ENCODE measurements around the gene PHYKPL.

Gene PHYKPL

DNA sequence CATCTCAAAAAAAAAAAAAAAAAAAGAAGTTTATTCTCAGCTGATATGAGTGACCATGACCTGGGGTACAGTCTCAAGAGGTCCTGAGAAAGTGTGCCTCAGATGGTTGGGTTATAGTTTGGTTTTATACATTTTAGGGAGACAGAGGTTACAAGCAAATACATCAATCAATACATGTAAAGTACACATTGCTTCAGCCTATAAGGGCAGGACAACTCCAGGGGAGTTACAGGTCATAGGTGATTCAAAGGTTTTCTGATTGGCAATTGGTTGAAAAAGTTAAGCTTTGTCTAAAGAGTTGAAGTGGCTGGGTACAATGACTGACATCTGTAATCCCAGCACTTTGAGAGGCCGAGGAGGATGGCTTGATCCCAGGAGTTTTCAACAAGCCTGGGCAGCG is 43.2 kb downstream of the PHYKPL start:
- TF ChIP-seq SIN3A (IDR thresholded peaks at IDR 0.05; ENCODE audit: borderline replicate concordance, insufficient read depth, low read length) (no peak), POLR2AphosphoS5 (IDR thresholded peaks at IDR 0.05; ENCODE audit: low read depth, low read length) (no peak), TAF1 (IDR thresholded peaks at IDR 0.05; ENCODE audit: borderline replicate concordance, insufficient read depth, low read length) (no peak), FOXP2 (optimal IDR thresholded peaks at IDR 0.05; ENCODE audit: borderline replicate concordance, extremely low read depth, extremely low read length, insufficient read depth) (no peak)
- TF ChIP-seq, protein P1, sequence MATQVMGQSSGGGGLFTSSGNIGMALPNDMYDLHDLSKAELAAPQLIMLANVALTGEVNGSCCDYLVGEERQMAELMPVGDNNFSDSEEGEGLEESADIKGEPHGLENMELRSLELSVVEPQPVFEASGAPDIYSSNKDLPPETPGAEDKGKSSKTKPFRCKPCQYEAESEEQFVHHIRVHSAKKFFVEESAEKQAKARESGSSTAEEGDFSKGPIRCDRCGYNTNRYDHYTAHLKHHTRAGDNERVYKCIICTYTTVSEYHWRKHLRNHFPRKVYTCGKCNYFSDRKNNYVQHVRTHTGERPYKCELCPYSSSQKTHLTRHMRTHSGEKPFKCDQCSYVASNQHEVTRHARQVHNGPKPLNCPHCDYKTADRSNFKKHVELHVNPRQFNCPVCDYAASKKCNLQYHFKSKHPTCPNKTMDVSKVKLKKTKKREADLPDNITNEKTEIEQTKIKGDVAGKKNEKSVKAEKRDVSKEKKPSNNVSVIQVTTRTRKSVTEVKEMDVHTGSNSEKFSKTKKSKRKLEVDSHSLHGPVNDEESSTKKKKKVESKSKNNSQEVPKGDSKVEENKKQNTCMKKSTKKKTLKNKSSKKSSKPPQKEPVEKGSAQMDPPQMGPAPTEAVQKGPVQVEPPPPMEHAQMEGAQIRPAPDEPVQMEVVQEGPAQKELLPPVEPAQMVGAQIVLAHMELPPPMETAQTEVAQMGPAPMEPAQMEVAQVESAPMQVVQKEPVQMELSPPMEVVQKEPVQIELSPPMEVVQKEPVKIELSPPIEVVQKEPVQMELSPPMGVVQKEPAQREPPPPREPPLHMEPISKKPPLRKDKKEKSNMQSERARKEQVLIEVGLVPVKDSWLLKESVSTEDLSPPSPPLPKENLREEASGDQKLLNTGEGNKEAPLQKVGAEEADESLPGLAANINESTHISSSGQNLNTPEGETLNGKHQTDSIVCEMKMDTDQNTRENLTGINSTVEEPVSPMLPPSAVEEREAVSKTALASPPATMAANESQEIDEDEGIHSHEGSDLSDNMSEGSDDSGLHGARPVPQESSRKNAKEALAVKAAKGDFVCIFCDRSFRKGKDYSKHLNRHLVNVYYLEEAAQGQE (IDR thresholded peaks at IDR 0.05; ENCODE audit: insufficient read depth in 1 of 2, low read depth in 2 of 2, low read length in 2 of 2): no peak

DNA sequence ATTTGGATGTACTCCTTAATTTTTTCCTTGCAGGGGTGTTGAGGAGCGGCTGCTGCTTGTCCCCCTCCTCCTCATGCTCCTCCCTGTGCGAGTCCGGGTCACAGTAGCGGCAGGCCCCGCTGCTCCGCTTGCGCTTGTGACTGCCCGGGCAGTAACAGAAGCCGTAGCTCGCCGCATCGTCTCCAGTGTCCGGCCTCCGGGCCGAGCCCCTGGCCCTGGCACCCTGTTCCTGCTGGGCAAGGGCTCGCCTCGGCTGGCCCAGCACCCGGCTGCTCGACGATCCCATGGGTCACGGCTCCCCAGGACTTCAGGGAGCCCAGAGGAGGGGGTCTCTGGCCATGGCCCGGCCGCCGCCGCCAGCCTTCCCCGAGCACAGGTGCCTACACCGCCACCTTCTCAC is 45.6 kb downstream of the PHYKPL start, which contains the start of gene GMCL2:
Gene GMCL2, minus strand, starts transcription at position 358 of the 400 bp plus-strand sequence. Its CDS starts 72 bp downstream, at position 286.
- TF ChIP-seq, protein P1 (IDR thresholded peaks at IDR 0.05; ENCODE audit: insufficient read depth in 1 of 2, low read depth in 2 of 2, low read length in 2 of 2): no peak
- no peak for TF ChIP-seq SIN3A (IDR thresholded peaks at IDR 0.05; ENCODE audit: borderline replicate concordance, insufficient read depth, low read length)
- TF ChIP-seq POLR2AphosphoS5 (IDR thresholded peaks at IDR 0.05; ENCODE audit: low read depth, low read length): no peak
- no peak for TF ChIP-seq FOXP2 (optimal IDR thresholded peaks at IDR 0.05; ENCODE audit: borderline replicate concordance, extremely low read depth, extremely low read length, insufficient read depth)
- no peak for TF ChIP-seq TAF1 (IDR thresholded peaks at IDR 0.05; ENCODE audit: borderline replicate concordance, insufficient read depth, low read length)

DNA sequence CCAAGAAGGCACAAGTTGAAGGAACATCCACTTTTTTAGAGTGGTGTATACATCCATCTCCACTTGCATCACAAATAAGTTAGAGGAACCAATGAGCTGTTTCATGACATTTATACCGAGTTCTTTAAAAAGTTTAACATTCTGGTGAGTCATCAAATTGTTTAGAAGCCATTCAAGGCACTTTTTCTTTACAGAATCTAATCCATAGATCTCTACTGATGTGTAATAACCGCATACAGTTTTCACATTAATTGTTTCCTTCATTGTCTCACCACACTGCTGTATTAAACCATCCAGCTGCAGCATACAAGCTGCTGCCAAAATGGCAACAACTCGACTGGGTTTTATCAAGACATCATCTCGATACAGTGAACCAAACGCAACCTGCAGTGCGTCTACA is 46.2 kb downstream of the PHYKPL start:
- TF ChIP-seq TAF1 (IDR thresholded peaks at IDR 0.05; ENCODE audit: borderline replicate concordance, insufficient read depth, low read length) (no peak), POLR2AphosphoS5 (IDR thresholded peaks at IDR 0.05; ENCODE audit: low read depth, low read length) (no peak), FOXP2 (optimal IDR thresholded peaks at IDR 0.05; ENCODE audit: borderline replicate concordance, extremely low read depth, extremely low read length, insufficient read depth) (no peak)
- TF ChIP-seq, protein P1 (IDR thresholded peaks at IDR 0.05; ENCODE audit: insufficient read depth in 1 of 2, low read depth in 2 of 2, low read length in 2 of 2): no peak

DNA sequence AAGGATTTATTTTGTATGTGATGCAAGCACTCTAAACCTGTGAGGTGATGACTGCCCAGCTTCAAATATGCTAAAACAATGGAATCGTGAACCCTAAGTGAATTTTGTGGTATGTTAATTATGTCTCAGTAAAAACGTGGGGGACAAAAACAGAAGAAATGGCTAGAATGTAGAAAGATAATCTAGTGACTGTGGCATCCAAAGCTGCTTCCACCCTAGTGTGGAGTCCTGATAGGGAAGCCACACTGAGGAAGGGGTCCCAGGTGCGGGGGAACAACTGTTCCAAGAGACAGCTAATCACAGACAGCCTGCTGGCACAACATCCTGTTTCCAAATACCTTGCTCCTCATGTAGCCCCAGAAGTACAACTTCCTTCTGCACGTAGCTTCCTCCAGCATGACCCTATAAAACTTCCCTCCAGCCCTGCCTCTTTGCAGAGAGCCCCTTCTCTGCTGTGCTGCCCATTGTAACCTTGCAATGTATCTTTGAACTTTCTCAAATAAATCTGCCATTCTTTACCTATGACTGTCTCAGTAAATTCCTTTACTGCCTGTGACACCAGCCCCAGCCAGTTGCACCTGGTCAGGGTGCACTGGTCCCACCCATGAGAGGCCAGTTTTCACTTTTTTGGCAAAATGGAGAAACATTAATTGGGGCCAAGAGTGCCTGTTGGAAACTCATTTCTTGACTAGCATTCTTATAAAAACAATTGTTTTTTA is 50.3 kb downstream of the PHYKPL start:
- TF ChIP-seq, protein P1 (IDR thresholded peaks at IDR 0.05; ENCODE audit: insufficient read depth in 1 of 2, low read depth in 2 of 2, low read length in 2 of 2): no peak
- no peak for TF ChIP-seq POLR2AphosphoS5 (IDR thresholded peaks at IDR 0.05; ENCODE audit: low read depth, low read length)
- no peak for TF ChIP-seq TAF1 (IDR thresholded peaks at IDR 0.05; ENCODE audit: borderline replicate concordance, insufficient read depth, low read length)
- TF ChIP-seq SIN3A (IDR thresholded peaks at IDR 0.05; ENCODE audit: borderline replicate concordance, insufficient read depth, low read length): no peak
- no peak for TF ChIP-seq FOXP2 (optimal IDR thresholded peaks at IDR 0.05; ENCODE audit: borderline replicate concordance, extremely low read depth, extremely low read length, insufficient read depth)

All from PFSK-1 (cell line).